GM12874 (cell line): ENCODE results near the gene ARIH2.

Experiments used
- CTCF ChIP-seq: IDR thresholded peaks from 2 replicates; pipeline ENCODE4 v1.5.1; 2011; ENCODE audit warnings: low read depth, mild to moderate bottlenecking, control low read depth, low read length, moderate library complexity; ENCODE audit not compliant: insufficient read depth

The ARIH2 gene

GRCh38 chr3:48931944-48932580 lies 13.4 kb downstream of the ARIH2 start:
- no peak for TF ChIP-seq CTCF

GRCh38 chr3:48934333-48934991 lies 15.8 kb downstream of the ARIH2 start:
- TF ChIP-seq CTCF = no peak

- TF ChIP-seq CTCF = no peak
Measured at GRCh38 chr3:48935530-48935929, 16.9 kb downstream of the ARIH2 start.

- no peak for TF ChIP-seq CTCF
Measured at GRCh38 chr3:48938156-48938555, 19.5 kb downstream of the ARIH2 start.

GRCh38 chr3:48938689-48939088 lies 20.0 kb downstream of the ARIH2 start:
- no peak for TF ChIP-seq CTCF

- no peak for TF ChIP-seq CTCF
Measured at GRCh38 chr3:48945432-48945831, 26.8 kb downstream of the ARIH2 start.

GRCh38 chr3:48945891-48946549 lies 27.4 kb downstream of the ARIH2 start:
- TF ChIP-seq CTCF = no peak
